Measurements from ENCODE around the gene SAP30.

SAP30 gene

GRCh38 chr4:173370477-173371291 lies at the start of gene SAP30:
Gene SAP30 (plus strand): TSS chr4:173370954. CDS start chr4:173371183, 229 bp downstream.
- peak; percentile 95 for DNase-seq (ENCODE audit: low read depth)

DNA sequence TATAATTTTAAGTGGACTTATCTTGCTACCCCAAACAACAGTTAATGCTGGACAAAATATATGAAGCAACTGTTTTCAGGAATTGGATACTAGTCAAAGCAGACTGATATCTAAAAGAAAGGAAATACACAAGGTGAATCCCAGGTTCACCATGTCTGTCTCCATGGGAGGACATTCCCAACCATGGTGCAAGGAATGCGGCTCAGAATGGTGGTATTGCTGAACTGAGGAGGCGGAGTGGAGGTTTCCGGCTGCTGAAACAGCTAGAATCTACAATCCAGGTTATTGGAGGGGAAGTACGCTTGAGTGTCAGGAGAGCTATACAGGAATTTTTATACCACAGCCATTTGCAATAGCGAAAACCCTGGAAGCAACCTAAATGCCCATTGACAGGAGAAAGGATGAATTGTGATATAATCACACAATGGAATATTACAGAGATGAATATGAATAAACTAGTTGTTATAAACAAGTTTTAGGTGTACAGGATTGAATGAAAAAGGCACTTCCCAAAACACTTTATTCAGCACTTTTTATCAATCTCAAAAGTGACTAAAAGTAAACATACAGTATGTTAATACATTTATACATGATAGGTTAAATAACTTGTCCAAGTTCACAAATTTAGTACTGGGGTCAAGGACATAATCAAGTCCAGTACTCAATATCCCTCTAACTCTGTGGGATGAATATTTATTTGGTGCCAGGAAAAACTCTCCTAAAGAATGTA lies 45.6 kb upstream of the SAP30 start:
- DNase-seq (ENCODE audit: low read depth), result no peak

DNA sequence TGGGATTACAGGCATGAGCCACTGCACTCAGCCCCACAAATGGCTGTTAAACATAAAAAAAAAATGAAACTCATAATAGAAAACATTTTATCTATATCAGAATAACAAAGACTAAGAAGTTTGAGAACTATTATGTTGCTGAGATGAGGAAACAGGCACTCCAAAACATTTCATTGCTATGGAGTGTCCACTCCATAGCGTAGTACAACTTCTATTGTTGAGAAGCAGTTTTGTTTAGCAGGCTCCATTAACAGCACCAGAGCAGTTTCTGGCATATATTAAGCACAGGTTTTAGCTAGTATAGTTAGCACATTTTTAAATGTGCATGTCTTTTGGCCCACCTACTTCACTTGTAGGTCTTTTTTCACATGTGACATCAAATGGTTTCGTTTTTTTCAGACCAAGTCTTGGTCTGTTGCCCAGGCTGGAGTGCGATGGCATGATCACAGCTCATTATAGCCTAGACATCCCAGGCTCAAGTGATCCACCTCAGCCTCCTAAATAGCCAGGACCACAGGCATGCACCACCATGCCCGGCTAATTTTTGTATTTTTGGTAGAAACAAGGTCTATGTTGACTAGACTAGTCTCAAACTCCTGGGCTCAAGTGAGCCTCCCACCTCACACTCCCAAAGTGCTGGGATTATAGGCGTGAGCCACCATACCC lies 42.4 kb upstream of the SAP30 start:
- no peak for DNase-seq (ENCODE audit: low read depth)

DNA sequence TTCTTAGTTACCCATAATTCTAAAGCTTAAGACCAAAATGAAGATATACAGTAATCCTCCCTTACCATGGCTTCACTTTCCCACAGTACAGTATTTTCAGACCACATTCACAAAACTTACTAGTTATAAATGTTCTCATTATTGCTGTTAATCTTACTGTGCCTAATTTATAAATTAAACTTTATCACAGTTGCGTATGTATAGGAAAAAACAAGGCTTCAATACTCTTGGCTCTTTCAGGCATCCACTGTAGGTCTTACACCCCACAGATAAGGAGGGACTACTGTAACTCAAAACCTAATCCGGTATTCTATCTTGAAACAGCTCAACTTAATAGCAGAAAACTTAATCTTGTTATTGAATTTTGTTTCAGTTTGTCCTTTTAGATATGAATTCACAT lies 40.2 kb upstream of the SAP30 start:
- no peak for DNase-seq (ENCODE audit: low read depth)

GRCh38 chr4:173332021-173332487 lies 38.7 kb upstream of the SAP30 start:
- no peak for DNase-seq (ENCODE audit: low read depth)

DNA sequence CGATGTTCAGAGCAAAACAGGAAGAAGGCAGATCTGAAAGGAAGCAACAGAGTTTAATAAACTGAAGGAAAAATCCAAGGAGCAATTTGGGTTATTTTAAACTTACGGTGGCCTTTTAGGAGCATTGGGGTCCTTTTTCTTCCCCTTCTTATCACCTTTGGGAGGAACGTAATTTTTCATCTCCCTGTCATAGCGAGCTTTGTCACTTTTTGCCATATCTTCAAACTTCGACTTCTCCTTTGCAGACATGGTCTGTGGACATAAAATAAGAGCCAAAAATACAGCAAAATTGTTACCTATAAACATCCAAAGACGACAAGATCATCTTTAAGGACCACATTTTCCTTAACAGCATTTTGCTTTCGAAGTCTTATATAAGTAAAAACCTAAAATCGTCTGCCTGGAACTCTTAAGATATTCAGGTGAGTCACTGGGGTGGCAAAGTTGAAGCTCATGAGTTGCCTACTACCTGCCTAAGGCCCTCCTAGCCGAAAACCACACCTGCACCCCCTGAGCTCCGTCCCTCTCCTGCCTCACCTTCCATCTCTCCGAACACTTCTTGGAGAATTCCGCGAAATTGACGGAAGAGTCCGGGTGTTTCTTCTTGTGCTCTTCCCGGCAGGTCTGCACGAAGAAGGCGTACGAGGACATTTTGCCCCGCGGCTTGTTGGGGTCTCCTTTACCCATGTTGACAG lies 37.6 kb upstream of the SAP30 start:
- peak; percentile 4 for DNase-seq (ENCODE audit: low read depth)

DNA sequence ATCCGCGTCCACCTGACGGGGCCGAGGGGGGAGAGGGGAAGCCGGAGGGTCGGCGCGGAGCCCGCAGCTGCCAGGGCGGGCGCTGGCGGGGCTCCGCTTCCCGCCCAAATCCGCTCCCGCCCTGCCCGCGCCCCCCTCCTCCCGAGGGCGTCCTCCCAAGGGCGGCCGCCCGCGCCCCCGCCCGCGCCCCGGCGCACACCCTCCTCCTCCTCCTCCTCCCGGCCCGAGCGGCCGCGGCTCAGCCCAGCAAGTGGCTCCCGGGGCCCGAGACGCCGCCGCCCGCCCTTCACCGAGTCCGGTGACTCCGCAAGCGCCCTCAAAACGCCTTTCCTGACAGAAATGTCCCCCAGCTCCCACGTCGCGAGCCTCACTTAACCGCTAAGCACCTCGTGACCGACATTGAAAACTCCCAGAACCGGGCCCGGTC lies 37.1 kb upstream of the SAP30 start:
- peak; percentile 29 for DNase-seq (ENCODE audit: low read depth)

DNA sequence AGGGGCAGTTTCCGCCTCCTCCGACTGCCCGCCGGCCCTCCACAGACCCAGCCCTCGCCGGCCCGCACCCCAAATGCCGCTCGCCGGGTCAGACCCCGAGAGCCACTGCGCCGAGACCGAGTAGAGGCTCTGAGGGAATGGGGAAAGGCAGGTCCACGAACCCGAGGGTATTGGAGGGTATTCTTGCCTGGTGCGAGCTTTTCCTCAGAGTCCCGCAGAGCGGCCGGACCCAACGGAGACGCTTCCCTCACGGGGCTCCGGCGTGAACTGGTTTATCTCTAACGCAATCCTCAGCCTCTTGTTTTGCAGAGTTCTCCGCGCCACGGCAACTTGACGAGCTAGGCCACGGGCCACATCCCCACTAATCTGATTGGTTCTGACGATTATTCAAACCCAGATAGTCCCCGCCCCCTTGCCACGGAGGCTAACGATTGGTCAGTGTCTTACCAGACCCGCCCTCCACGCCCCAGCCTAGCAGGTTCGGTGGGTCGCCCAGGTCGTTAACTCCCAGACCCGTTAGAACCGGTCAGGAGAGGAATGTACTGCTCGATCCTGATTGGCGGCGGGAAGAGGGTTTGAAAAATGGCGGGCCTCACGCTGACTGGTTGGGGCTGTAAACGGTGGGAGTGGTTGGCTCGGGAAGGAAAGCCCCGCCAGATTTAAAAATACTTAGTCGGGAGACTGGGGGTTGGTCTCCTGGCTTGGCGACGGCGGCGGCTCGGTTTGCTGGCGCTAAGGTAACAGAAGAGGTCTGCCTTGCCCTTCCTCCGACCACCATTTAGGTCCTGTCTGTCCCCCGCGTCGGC lies 36.5 kb upstream of the SAP30 start, which contains the start of gene HMGB2:
TSS of gene HMGB2 (minus strand) at position 274 of the 806 bp plus-strand sequence. CDS start 709 bp downstream, outside the sequence.
- DNase-seq (ENCODE audit: low read depth), result peak; percentile 99

- peak; percentile 1 for DNase-seq (ENCODE audit: low read depth)
Observed at GRCh38 chr4:173334891-173335752, 35.6 kb upstream of the SAP30 start.

- DNase-seq (ENCODE audit: low read depth), result no peak
Observed at GRCh38 chr4:173337463-173337862, 33.3 kb upstream of the SAP30 start.

GRCh38 chr4:173343832-173344397 lies 26.8 kb upstream of the SAP30 start:
- no peak for DNase-seq (ENCODE audit: low read depth)

GRCh38 chr4:173345648-173346047 lies 25.1 kb upstream of the SAP30 start:
- DNase-seq (ENCODE audit: low read depth), result no peak

DNA sequence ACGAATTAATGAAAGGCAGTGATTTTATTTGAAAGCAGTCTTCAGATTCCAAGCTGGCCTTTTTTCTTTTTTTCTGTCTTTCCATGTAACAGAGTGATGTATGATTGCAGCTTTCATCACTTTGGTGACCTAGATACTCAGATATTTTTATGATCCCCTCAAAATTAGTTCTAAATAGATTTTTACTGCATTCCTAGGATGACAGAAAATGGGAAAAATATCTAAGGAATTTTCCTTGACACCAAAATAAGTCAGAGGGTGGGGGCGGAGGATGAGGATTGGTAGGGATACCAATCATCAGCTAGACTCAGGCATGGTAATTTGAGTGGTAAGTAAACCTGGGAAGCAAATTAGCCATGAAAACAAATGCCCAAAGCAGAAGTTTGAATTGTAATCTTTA lies 24.7 kb upstream of the SAP30 start:
- DNase-seq (ENCODE audit: low read depth), result no peak

DNA sequence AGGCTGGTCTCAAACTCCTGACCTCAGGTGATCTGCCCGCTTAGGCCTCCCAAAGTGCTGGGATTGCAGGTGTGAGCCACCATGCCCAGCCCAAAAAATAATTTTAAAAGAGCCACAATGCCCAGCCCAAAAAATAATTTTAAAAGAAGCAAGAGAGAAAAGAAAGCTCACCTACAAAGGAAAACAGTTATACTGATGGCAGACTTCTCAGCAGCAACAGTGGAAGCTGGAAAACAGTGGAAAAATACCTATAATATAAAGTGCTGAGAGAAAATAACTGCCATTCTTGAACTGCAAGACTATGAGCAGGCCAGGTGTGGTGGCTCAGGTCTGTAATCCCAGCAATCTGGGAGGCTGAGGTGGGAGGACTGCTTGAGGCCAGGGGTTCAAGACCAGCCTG lies 23.3 kb upstream of the SAP30 start:
- no peak for DNase-seq (ENCODE audit: low read depth)

GRCh38 chr4:173357939-173358338 lies 12.8 kb upstream of the SAP30 start:
- no peak for DNase-seq (ENCODE audit: low read depth)

- no peak for DNase-seq (ENCODE audit: low read depth)
Observed at GRCh38 chr4:173360587-173361221, 10.1 kb upstream of the SAP30 start.

GRCh38 chr4:173362666-173363065 lies 8.1 kb upstream of the SAP30 start:
- DNase-seq (ENCODE audit: low read depth), result no peak

DNA sequence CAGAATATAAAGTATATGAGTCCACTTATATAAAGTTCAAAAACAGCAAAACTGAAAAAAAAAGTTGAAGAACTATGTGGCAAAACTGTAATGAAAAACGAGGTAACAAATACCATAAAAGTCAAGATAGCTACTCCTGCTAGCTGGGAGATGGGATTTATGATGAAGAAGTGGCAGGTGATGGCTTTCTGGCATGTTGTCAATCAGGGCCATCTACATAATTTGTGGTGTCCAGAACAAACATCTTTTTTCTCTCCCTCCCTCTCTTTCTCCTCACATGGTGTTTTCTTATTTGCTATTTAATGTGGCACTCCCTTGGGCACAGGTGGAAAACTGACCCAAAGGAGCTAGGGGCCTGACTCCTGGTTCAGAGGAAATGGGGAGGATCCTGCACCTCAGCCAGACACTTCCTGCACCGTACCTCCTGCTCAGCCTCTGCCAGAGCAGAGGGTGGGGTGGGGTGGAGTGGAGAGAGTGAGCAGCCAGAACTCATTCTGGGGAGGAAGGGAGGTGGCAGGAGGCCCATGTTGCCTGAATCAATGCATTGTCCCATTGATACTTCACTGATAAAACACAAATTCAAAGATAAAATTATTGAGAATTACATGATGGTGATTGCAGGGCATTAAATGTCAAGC lies 5.3 kb upstream of the SAP30 start:
- DNase-seq (ENCODE audit: low read depth), result no peak

DNA sequence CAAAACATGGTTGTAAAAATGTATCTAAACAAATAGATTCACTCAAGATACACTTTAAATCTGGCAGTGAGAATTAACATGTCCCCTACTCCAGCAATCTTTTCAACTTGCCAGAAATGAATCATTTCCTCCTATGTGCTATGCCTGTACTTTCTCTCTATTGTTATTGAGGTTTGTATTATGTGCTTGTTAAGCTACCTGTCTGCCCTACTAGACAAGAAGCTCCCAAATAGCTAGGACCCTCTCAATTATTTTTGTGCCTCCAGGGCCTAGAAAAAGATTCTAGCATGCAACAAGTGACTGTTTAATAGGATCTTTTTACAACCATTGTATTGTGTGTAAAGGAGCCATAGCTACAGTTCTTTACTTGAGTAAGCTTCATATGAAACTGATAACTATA lies 3.5 kb upstream of the SAP30 start:
- no peak for DNase-seq (ENCODE audit: low read depth)
